ENCODE results near the gene SMARCB1. TPM values are rescaled to one million over a fixed set of nuclear protein-coding genes. Genes with fewer than 3 reads are reported as not detected.
A peak's percentile ranks its signal among the peaks of the same experiment; 100 is the strongest.
"Not testable (repeated sequence)": the region's sequence is repeated elsewhere in the genome, so short reads cannot be mapped to it uniquely, and the experiment has no call there.

SMARCB1 gene
- total and polyA plus RNA-seq, 7 experiments from 2014 or later = 37.0 to 81.1 (median 49.8) TPM

- Mint-ChIP-seq H3K27ac (peak within 1 kb of the TSS; percentile 86 to 97 (median 89)), H3K36me3 (peaks cover 0 to 7% (median 0%) of the 10 kb centered on the region in 5 donors), H3K27me3 (peaks cover 0 to 11% (median 0%) of the 10 kb centered on the region in 5 donors), H3K4me1 (peaks cover 10 to 29% (median 22%) of the 10 kb centered on the region in 7 donors), H3K9me3 (no peaks in the 10 kb centered on the region), H3K4me3 (peak within 1 kb of the TSS; percentile 87 to 99 (median 95))
- DNase-seq (peak; percentile 84 to 91 (median 88)), ATAC-seq (peak; percentile 97)
- ChIA-PET POLR2A (interaction anchor here (0.6 to 3.2 kb wide), 16 partner anchors 9 to 701 kb away, joined by 3 to 21 read pairs (median 4); partner anchors contain the start of genes C22orf15, MIF and ZNF70), CTCF (interaction anchor here (0.8 to 2.7 kb wide), 8 partner anchors 8 to 559 kb away, joined by 3 to 21 read pairs (median 3); partner anchors contain the start of gene MIF)
- H3K4me1 ChIP-seq (ENCODE audit: control insufficient read depth in 2 of 2, insufficient read depth in 2 of 2, low read length in 2 of 2) = peaks cover 5 to 7% of the 10 kb centered on the region in 2 donors
- H3K9me3 ChIP-seq (ENCODE audit: control insufficient read depth in 2 of 3, low read length in 3 of 3) = no peaks in the 10 kb centered on the region
- peak within 1 kb of the TSS; percentile 66 for H3K27ac ChIP-seq (ENCODE audit: low read depth, low read length)
- H3K36me3 ChIP-seq (ENCODE audit: control insufficient read depth in 2 of 3, insufficient read depth in 3 of 3, low read length in 3 of 3) = no peaks in the 10 kb centered on the region
- H3K4me3 ChIP-seq (ENCODE audit: low read length) = peak within 1 kb of the TSS; percentile 99
- intact Hi-C loops (cut with micrococcal nuclease) = loop anchor here (2.0 to 5.0 kb wide), 8 partner anchors 19 to 456 kb away; partner anchors contain the start of genes MIF (in 2 of the 2), DERL3 (in 1 of the 2) and SMARCB1 (in 1 of the 2)
- H3K27me3 ChIP-seq (ENCODE audit: control insufficient read depth in 2 of 2, insufficient read depth in 2 of 2, low read length in 2 of 2) = no peaks in the 10 kb centered on the region
Observed at GRCh38 chr22:23857606-23858483, 71.1 kb downstream of the SMARCB1 start, which contains the start of gene SLC2A11. Gene SLC2A11, plus strand, starts transcription at chr22:23857875. Its CDS starts 125 bp downstream, at chr22:23858000.

GRCh38 chr22:23858484-23858815, 71.7 kb downstream of the SMARCB1 start:
- Mint-ChIP-seq H3K9me3 (no peaks in the 10 kb centered on the region), H3K4me1 (peaks cover 14 to 29% (median 22%) of the 10 kb centered on the region in 7 donors), H3K4me3 (peak overlapping the region; percentile 87 to 99 (median 95)), H3K27ac (peak overlapping the region; percentile 86 to 97 (median 89)), H3K36me3 (peaks cover 0 to 12% (median 0%) of the 10 kb centered on the region in 5 donors), H3K27me3 (peaks cover 0 to 11% (median 0%) of the 10 kb centered on the region in 5 donors)
- Histone ChIP-seq H3K4me1 (ENCODE audit: control insufficient read depth in 2 of 2, insufficient read depth in 2 of 2, low read length in 2 of 2) (peaks cover 5 to 7% of the 10 kb centered on the region in 2 donors), H3K36me3 (ENCODE audit: control insufficient read depth in 2 of 3, insufficient read depth in 3 of 3, low read length in 3 of 3) (no peaks in the 10 kb centered on the region), H3K27me3 (ENCODE audit: control insufficient read depth in 2 of 2, insufficient read depth in 2 of 2, low read length in 2 of 2) (no peaks in the 10 kb centered on the region), H3K27ac (ENCODE audit: low read depth, low read length) (peak overlapping the region; percentile 66), H3K9me3 (ENCODE audit: control insufficient read depth in 2 of 3, low read length in 3 of 3) (no peaks in the 10 kb centered on the region), H3K4me3 (ENCODE audit: low read length) (peak overlapping the region; percentile 99)
- POLR2A ChIA-PET = interaction anchor here (0.6 to 3.2 kb wide), 6 partner anchors 36 to 701 kb away, joined by 3 to 21 read pairs (median 6); partner anchors contain the start of genes MIF and ZNF70
- CTCF ChIA-PET = interaction anchor here (1.0 to 2.7 kb wide), 3 partner anchors 9 to 35 kb away, joined by 3 to 21 read pairs (median 4); partner anchors contain the start of gene MIF
- ATAC-seq = no peak
- DNase-seq = peak in 1 of 9 donors; percentile 10
- intact Hi-C loops (cut with micrococcal nuclease) = loop anchor here in 1 of 2 donors (5.0 kb wide), 5 partner anchors 34 to 456 kb away; partner anchors contain the start of genes MIF and SMARCB1

GRCh38 chr22:23859201-23859600, 72.4 kb downstream of the SMARCB1 start:
- intact Hi-C loops (cut with micrococcal nuclease) = loop anchor here in 1 of 2 donors (5.0 kb wide), 5 partner anchors 33 to 457 kb away; partner anchors contain the start of genes MIF and SMARCB1
- peaks cover 5 to 7% of the 10 kb centered on the region in 2 donors for H3K4me1 ChIP-seq (ENCODE audit: control insufficient read depth in 2 of 2, insufficient read depth in 2 of 2, low read length in 2 of 2)
- POLR2A ChIA-PET = interaction anchor here (0.6 to 3.2 kb wide), 5 partner anchors 13 to 280 kb away, joined by 3 to 21 read pairs (median 4); partner anchors contain the start of genes MIF and ZNF70
- Mint-ChIP-seq H3K27me3 (peaks cover 0 to 11% (median 0%) of the 10 kb centered on the region in 5 donors), H3K27ac (peak overlapping the region in 3 of 9 donors; percentile 21 to 91 (median 90)), H3K9me3 (no peaks in the 10 kb centered on the region), H3K4me3 (peak overlapping the region; percentile 74 to 99 (median 95)), H3K36me3 (peaks cover 0 to 12% (median 0%) of the 10 kb centered on the region in 5 donors), H3K4me1 (peaks cover 15 to 29% (median 22%) of the 10 kb centered on the region in 7 donors)
- ATAC-seq = no peak
- no peaks in the 10 kb centered on the region for H3K9me3 ChIP-seq (ENCODE audit: control insufficient read depth in 2 of 3, low read length in 3 of 3)
- no peaks in the 10 kb centered on the region for H3K27me3 ChIP-seq (ENCODE audit: control insufficient read depth in 2 of 2, insufficient read depth in 2 of 2, low read length in 2 of 2)
- H3K4me3 ChIP-seq (ENCODE audit: low read length) = peak overlapping the region; percentile 12
- CTCF ChIA-PET = interaction anchor here (0.6 to 2.7 kb wide), 4 partner anchors 9 to 320 kb away, joined by 3 to 21 read pairs (median 4); partner anchors contain the start of gene MIF
- H3K27ac ChIP-seq (ENCODE audit: low read depth, low read length) = no peak overlapping the region
- DNase-seq = no peak
- H3K36me3 ChIP-seq (ENCODE audit: control insufficient read depth in 2 of 3, insufficient read depth in 3 of 3, low read length in 3 of 3) = no peaks in the 10 kb centered on the region

- Mint-ChIP-seq H3K4me3 (peak overlapping the region in 1 of 10 donors; percentile 38), H3K4me1 (peaks cover 15 to 29% (median 22%) of the 10 kb centered on the region in 7 donors), H3K36me3 (peaks cover 0 to 13% (median under 1%) of the 10 kb centered on the region in 5 donors), H3K27me3 (peaks cover 0 to 11% (median 0%) of the 10 kb centered on the region in 5 donors)
- DNase-seq; H3K27ac ChIP-seq (ENCODE audit: low read depth, low read length); H3K27me3 ChIP-seq (ENCODE audit: control insufficient read depth in 2 of 2, insufficient read depth in 2 of 2, low read length in 2 of 2); H3K9me3 Mint-ChIP-seq; H3K4me1 ChIP-seq (ENCODE audit: control insufficient read depth in 2 of 2, insufficient read depth in 2 of 2, low read length in 2 of 2); H3K27ac Mint-ChIP-seq; H3K36me3 ChIP-seq (ENCODE audit: control insufficient read depth in 2 of 3, insufficient read depth in 3 of 3, low read length in 3 of 3); H3K9me3 ChIP-seq (ENCODE audit: control insufficient read depth in 2 of 3, low read length in 3 of 3); ATAC-seq; CTCF ChIA-PET; H3K4me3 ChIP-seq (ENCODE audit: low read length): not testable (repeated sequence)
- intact Hi-C loops (cut with micrococcal nuclease) = loop anchor here (5.0 to 10.0 kb wide), 2 partner anchors 95 to 97 kb away; no protein-coding TSS in a partner anchor
- POLR2A ChIA-PET = interaction anchor here (0.6 to 3.2 kb wide), 2 partner anchors 14 to 34 kb away, joined by 3 to 21 read pairs; partner anchors contain the start of gene MIF
Observed at GRCh38 chr22:23860187-23860586, 73.4 kb downstream of the SMARCB1 start.

- H3K36me3 ChIP-seq (ENCODE audit: control insufficient read depth in 2 of 3, insufficient read depth in 3 of 3, low read length in 3 of 3) = no peaks in the 10 kb centered on the region
- Mint-ChIP-seq H3K4me3 (no peak overlapping the region), H3K9me3 (no peaks in the 10 kb centered on the region), H3K4me1 (peaks cover 13 to 27% (median 20%) of the 10 kb centered on the region in 7 donors), H3K27me3 (peaks cover 0 to 3% (median 0%) of the 10 kb centered on the region in 5 donors), H3K36me3 (peaks cover 0 to 19% (median 6%) of the 10 kb centered on the region in 5 donors), H3K27ac (peak overlapping the region in 2 of 9 donors; percentile 16 to 51)
- H3K9me3 ChIP-seq (ENCODE audit: control insufficient read depth in 2 of 3, low read length in 3 of 3) = no peaks in the 10 kb centered on the region
- intact Hi-C loops (cut with micrococcal nuclease) = loop anchor here (5.0 to 10.0 kb wide), 2 partner anchors 93 to 95 kb away; no protein-coding TSS in a partner anchor
- peaks cover 5 to 7% of the 10 kb centered on the region in 2 donors for H3K4me1 ChIP-seq (ENCODE audit: control insufficient read depth in 2 of 2, insufficient read depth in 2 of 2, low read length in 2 of 2)
- DNase-seq = peak in 1 of 9 donors; percentile 24
- no peak overlapping the region for H3K27ac ChIP-seq (ENCODE audit: low read depth, low read length)
- no peaks in the 10 kb centered on the region for H3K27me3 ChIP-seq (ENCODE audit: control insufficient read depth in 2 of 2, insufficient read depth in 2 of 2, low read length in 2 of 2)
- ATAC-seq = no peak
- ChIA-PET POLR2A (interaction anchor here (1.1 kb wide), 1 partner anchor 32 kb away, joined by 3 read pairs; the partner anchor contains the start of gene MIF), CTCF (no interaction called here)
- H3K4me3 ChIP-seq (ENCODE audit: low read length) = no peak overlapping the region
Observed at GRCh38 chr22:23862103-23862502, 75.3 kb downstream of the SMARCB1 start.

Data from naive thymus-derived CD4-positive, alpha-beta T cell (primary cell).